Measurements from ENCODE around the gene EML3.

- TF ChIP-seq, protein P1, sequence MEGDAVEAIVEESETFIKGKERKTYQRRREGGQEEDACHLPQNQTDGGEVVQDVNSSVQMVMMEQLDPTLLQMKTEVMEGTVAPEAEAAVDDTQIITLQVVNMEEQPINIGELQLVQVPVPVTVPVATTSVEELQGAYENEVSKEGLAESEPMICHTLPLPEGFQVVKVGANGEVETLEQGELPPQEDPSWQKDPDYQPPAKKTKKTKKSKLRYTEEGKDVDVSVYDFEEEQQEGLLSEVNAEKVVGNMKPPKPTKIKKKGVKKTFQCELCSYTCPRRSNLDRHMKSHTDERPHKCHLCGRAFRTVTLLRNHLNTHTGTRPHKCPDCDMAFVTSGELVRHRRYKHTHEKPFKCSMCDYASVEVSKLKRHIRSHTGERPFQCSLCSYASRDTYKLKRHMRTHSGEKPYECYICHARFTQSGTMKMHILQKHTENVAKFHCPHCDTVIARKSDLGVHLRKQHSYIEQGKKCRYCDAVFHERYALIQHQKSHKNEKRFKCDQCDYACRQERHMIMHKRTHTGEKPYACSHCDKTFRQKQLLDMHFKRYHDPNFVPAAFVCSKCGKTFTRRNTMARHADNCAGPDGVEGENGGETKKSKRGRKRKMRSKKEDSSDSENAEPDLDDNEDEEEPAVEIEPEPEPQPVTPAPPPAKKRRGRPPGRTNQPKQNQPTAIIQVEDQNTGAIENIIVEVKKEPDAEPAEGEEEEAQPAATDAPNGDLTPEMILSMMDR (IDR thresholded peaks at IDR 0.05) = no peak
- TF ChIP-seq POLR2AphosphoS5 (IDR thresholded peaks at IDR 0.05; ENCODE audit: low read depth, low read length) = no peak
- TF ChIP-seq, protein P2, sequence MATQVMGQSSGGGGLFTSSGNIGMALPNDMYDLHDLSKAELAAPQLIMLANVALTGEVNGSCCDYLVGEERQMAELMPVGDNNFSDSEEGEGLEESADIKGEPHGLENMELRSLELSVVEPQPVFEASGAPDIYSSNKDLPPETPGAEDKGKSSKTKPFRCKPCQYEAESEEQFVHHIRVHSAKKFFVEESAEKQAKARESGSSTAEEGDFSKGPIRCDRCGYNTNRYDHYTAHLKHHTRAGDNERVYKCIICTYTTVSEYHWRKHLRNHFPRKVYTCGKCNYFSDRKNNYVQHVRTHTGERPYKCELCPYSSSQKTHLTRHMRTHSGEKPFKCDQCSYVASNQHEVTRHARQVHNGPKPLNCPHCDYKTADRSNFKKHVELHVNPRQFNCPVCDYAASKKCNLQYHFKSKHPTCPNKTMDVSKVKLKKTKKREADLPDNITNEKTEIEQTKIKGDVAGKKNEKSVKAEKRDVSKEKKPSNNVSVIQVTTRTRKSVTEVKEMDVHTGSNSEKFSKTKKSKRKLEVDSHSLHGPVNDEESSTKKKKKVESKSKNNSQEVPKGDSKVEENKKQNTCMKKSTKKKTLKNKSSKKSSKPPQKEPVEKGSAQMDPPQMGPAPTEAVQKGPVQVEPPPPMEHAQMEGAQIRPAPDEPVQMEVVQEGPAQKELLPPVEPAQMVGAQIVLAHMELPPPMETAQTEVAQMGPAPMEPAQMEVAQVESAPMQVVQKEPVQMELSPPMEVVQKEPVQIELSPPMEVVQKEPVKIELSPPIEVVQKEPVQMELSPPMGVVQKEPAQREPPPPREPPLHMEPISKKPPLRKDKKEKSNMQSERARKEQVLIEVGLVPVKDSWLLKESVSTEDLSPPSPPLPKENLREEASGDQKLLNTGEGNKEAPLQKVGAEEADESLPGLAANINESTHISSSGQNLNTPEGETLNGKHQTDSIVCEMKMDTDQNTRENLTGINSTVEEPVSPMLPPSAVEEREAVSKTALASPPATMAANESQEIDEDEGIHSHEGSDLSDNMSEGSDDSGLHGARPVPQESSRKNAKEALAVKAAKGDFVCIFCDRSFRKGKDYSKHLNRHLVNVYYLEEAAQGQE (IDR thresholded peaks at IDR 0.05; ENCODE audit: insufficient read depth in 1 of 2, low read depth in 2 of 2, low read length in 1 of 2) = no peak
- TF ChIP-seq SIN3A (IDR thresholded peaks at IDR 0.05; ENCODE audit: borderline replicate concordance, insufficient read depth, low read depth, low read length) = no peak
Measured at GRCh38 chr11:62603072-62603408, 9.5 kb downstream of the EML3 start.
